GM12864 (cell line): Measurements from ENCODE around the gene GJA1.
"Not testable (repeated sequence)": the region's sequence is repeated elsewhere in the genome, so short reads cannot be mapped to it uniquely, and the experiment has no call there.

ENCODE experiments used
- DNase-seq: peaks from one replicate; pipeline ENCODE4 v3.0.0-alpha.2; 2011; ENCODE audit warnings: low read depth
- H3K4me3 ChIP-seq: 2 replicates; pipeline ENCODE4 v1.5.1; 2011; ENCODE audit warnings: mild to moderate bottlenecking, low read depth, low read length, control low read depth
- TF ChIP-seq, protein P1 (sequence below): IDR thresholded peaks from 2 replicates; pipeline ENCODE4 v1.5.1; 2011; ENCODE audit warnings: low read depth, mild to moderate bottlenecking, moderate library complexity, low read length, control low read depth, inconsistent platforms; ENCODE audit errors: missing control alignments

Gene GJA1

DNA sequence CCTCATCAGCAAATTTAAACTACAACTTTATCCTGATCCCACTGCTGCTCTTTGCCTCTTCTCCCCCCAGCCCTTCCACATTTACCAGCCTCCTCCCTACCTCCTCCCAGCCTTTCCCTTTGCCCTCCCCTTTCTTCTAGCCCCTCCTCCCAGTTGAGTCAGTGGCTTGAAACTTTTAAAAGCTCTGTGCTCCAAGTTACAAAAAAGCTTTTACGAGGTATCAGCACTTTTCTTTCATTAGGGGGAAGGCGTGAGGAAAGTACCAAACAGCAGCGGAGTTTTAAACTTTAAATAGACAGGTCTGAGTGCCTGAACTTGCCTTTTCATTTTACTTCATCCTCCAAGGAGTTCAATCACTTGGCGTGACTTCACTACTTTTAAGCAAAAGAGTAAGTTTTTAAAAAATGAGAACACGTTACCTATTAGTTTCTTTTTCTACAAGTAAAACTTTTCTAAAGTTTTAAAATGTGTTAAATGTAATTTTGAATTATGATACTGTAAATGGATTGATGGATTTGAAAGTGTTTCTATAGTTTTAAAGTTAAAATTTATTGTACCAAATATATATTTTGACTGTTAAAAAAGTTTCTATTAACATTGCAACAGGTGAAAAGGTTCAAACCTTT, at the start of gene GJA1:
GJA1 (plus strand) TSS at position 203 of the 626 bp plus-strand sequence. CDS start 11,202 bp downstream, outside the sequence.
- TF ChIP-seq, protein P1, sequence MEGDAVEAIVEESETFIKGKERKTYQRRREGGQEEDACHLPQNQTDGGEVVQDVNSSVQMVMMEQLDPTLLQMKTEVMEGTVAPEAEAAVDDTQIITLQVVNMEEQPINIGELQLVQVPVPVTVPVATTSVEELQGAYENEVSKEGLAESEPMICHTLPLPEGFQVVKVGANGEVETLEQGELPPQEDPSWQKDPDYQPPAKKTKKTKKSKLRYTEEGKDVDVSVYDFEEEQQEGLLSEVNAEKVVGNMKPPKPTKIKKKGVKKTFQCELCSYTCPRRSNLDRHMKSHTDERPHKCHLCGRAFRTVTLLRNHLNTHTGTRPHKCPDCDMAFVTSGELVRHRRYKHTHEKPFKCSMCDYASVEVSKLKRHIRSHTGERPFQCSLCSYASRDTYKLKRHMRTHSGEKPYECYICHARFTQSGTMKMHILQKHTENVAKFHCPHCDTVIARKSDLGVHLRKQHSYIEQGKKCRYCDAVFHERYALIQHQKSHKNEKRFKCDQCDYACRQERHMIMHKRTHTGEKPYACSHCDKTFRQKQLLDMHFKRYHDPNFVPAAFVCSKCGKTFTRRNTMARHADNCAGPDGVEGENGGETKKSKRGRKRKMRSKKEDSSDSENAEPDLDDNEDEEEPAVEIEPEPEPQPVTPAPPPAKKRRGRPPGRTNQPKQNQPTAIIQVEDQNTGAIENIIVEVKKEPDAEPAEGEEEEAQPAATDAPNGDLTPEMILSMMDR, result no peak
- no peak within 1 kb of the TSS for H3K4me3 ChIP-seq
- no peak for DNase-seq

- not testable (repeated sequence) for H3K4me3 ChIP-seq
Observed at GRCh38 chr6:121386551-121386950, 48.9 kb upstream of the GJA1 start.

DNA sequence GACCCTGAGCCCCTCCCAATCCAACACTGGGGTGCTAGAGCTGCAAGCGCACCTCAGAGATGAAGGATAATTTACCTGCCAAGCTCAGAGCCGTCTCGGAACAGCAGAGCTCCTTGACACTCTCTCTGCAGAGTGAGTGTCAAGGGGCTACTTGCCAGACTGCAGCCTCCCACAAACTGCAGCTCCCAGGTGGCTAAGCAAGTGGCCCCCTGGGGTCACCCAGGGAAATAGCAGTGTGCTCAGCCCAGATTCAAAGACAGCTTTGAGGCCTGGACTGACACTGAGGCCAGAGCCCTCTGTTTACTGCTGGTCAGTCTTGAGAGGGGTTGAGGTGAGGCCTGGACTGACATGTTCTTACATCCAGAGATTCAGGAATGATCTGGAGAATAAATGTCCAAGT, 46.0 kb upstream of the GJA1 start:
- DNase-seq, result no peak
- H3K4me3 ChIP-seq, result no peak overlapping the region
- TF ChIP-seq, protein P1, result no peak

More at GRCh38 chr6:121386551-121386950, 48.9 kb upstream of the GJA1 start:
- DNase-seq, result not testable (repeated sequence)

DNA sequence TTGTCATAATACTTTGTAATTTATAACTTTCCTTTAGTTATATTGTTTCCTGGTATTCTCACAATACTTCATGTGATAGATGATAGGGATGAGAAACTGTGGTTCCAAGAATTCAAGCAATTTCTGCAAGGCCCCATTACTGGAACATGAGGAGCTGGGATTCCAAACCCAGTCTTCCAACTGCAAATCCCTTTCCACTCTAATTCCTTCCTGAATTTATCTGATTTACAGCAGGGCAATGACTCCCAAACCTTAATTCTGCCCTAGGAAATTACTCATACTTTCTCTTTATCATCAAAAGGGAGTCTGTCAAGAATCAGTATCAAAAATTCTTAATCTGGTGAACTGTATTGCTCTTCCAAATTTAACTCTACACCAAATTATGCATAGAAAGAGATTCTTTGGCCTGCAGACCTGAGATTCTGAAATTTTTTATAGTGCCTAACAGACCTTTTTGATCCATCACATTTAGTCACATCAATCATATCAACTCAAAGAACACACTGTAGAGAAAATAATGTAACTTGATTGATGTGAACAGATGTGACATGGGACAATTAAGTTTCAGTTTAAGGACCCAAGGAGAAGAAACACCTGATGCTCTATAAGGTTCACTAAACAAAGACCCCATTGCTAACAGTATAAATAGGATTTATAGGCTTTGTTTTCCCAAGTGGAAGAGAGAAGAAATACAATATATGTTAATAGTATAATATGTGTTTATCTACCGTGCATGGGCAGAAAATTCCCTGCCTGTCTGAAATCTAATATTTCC, 41.5 kb upstream of the GJA1 start:
- no peak for DNase-seq
- no peak overlapping the region for H3K4me3 ChIP-seq
- TF ChIP-seq, protein P1, result no peak

DNA sequence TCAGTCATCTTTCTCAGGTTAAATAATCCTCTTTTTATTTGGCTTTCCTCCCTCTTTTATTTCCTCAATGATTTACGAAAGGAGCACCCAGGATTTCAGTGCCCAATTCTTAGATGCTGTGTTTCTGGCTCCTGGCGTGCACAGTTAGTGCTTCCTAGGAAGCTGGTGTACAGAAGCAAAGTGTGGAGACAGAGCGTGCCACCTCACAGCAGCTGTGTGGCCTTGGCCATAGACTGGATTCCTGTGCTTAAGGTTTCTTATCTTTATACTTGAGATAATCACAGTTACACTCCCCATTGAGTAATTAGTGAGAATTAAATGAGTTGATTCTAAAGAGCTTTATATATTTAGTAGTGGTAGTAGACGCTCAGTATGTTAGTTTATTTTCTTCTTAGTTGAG, 39.7 kb upstream of the GJA1 start:
- no peak for DNase-seq
- TF ChIP-seq, protein P1, result no peak
- H3K4me3 ChIP-seq, result no peak overlapping the region

- DNase-seq, H3K4me3 ChIP-seq: not testable (repeated sequence)
Observed at GRCh38 chr6:121397188-121397587, 38.3 kb upstream of the GJA1 start.

GRCh38 chr6:121398127-121398526, 37.3 kb upstream of the GJA1 start:
- H3K4me3 ChIP-seq, result no peak overlapping the region
- TF ChIP-seq, protein P1, result no peak
- DNase-seq, result no peak

DNA sequence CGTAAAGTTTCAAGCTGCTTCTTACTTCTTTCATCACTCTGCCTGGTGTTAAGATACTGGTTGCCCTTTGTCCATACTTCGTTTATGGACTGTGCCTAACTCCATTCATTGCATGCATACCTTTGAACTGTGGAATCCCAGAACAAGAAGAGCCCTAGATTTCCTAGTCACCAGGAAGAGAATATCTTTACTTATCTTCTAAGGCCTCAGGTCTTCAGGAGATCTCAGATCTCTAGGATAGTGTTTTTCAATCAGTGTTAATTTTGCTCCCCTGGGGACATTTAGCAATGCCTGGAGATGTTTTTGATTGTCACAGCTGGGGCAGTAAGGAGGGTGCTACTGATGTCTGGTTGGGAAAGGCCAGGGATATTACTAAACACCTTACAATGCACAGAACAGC, 35.5 kb upstream of the GJA1 start:
- TF ChIP-seq, protein P1, result no peak
- DNase-seq, result no peak
- H3K4me3 ChIP-seq, result no peak overlapping the region
